Measurements from ENCODE around the gene IQCC. TPM values are rescaled to one million over a fixed set of nuclear protein-coding genes. Genes with fewer than 3 reads are reported as not detected.

IQCC gene
- polyA plus RNA-seq, 1 donor (not counting 4 experiments of a cell fraction or from before 2014, with no cell fraction given) = 1.5 TPM

DNA sequence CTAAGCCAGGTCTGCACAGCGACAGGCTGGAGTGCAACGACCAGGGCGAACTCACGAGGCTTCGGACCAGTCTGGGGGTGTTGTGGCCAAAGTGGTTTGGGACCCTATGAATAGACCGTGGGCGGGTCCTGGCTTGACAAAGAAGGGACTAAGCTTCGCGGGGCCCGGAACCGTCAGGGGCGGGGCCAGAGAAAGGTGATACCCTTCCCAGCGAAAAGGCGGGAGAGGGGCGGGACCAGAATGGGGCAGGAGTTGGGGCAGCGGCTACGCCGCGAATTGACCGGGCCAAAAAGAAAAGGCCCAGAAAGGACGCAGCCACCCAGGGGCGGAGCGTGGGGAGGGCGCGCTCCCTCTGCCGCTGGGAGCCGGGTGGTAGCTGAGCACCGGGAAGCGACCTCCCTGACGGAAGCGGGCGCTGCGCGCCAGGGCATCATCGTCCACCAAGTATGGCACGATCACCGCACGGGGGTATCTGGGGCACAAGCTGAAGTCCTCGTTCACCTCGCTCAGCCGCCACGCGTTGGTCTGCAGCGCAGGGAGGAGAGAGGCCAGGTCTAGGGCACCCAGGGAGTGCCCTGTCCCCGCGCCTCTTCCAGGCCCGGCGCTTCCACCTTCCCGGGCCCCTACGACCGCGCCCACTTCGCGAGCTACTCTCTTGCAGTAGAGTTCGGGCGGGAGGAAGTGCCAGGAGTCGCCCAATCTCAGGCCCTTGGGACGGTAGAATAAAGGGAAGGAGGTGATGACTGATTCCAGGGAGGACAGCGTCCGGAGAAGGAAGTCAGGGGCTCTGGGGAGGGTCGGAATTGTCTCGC lies 34.9 kb downstream of the IQCC start:
- DNase-seq (ENCODE audit: low read depth, low spot score) = no peak
- no peak for FAIRE-seq
- no peaks in the 10 kb centered on the region for H3K79me2 ChIP-seq (ENCODE audit: control insufficient read depth, insufficient read depth, low read length)
- H3K9ac ChIP-seq (ENCODE audit: control insufficient read depth, extremely low read depth, insufficient read depth, low read length) = peak overlapping the region; percentile 45
- peak overlapping the region; percentile 27 to 77 (median 56) for H3K4me3 ChIP-seq (ENCODE audit: control insufficient read depth in 2 of 3, extremely low read depth in 1 of 3, insufficient read depth in 2 of 3, low read depth in 1 of 3, low read length in 3 of 3)
- H3K9me3 ChIP-seq (ENCODE audit: control insufficient read depth, low read depth, low read length) = no peaks in the 10 kb centered on the region
- no peaks in the 10 kb centered on the region for H4K20me1 ChIP-seq (ENCODE audit: control insufficient read depth, extremely low read depth, insufficient read depth, low read length)
- H3K4me1 ChIP-seq (ENCODE audit: control insufficient read depth, extremely low read depth, insufficient read depth, low read length) = peaks cover 26% of the 10 kb centered on the region
- peak overlapping the region; percentile 85 for H2AFZ ChIP-seq (ENCODE audit: control insufficient read depth, low read length)
- no peaks in the 10 kb centered on the region for H3K36me3 ChIP-seq (ENCODE audit: control insufficient read depth in 2 of 2, extremely low read depth in 1 of 2, insufficient read depth in 2 of 2, low read length in 2 of 2)
- peaks cover 2% of the 10 kb centered on the region for H3K9me1 ChIP-seq (ENCODE audit: control insufficient read depth, extremely low read depth, insufficient read depth, low read length)
- dilution Hi-C loops (cut with MboI; ENCODE audit: extremely low pct_ligation_motif_present, low sequenced_read_pairs) = no loop called here
- no peaks in the 10 kb centered on the region for H3K27me3 ChIP-seq (ENCODE audit: control insufficient read depth, extremely low read depth, insufficient read depth, low read length)
- peak overlapping the region; percentile 92 for H3K4me2 ChIP-seq (ENCODE audit: control insufficient read depth, extremely low read depth, insufficient read depth, low read depth, low read length)
- TF ChIP-seq CTCF (optimal IDR thresholded peaks at IDR 0.05 in 1 of 3, IDR thresholded peaks at IDR 0.05 in 1 of 3, conservative IDR thresholded peaks at IDR 0.05 in 1 of 3; ENCODE audit: extremely low read depth in 1 of 3, insufficient read depth in 2 of 3, low read length in 3 of 3) = peak in 1 of 3 experiments; percentile 68
- TF ChIP-seq EZH2 (IDR thresholded peaks at IDR 0.05; ENCODE audit: low read length) = no peak
- H3K27ac ChIP-seq (ENCODE audit: control insufficient read depth, insufficient read depth, low read length) = peak overlapping the region; percentile 14

GRCh38 chr1:32241001-32241763 lies 35.7 kb downstream of the IQCC start:
- no peaks in the 10 kb centered on the region for H3K36me3 ChIP-seq (ENCODE audit: control insufficient read depth in 2 of 2, extremely low read depth in 1 of 2, insufficient read depth in 2 of 2, low read length in 2 of 2)
- peak overlapping the region; percentile 27 to 77 (median 56) for H3K4me3 ChIP-seq (ENCODE audit: control insufficient read depth in 2 of 3, extremely low read depth in 1 of 3, insufficient read depth in 2 of 3, low read depth in 1 of 3, low read length in 3 of 3)
- no peaks in the 10 kb centered on the region for H3K9me3 ChIP-seq (ENCODE audit: control insufficient read depth, low read depth, low read length)
- dilution Hi-C loops (cut with MboI; ENCODE audit: extremely low pct_ligation_motif_present, low sequenced_read_pairs) = no loop called here
- TF ChIP-seq EZH2 (IDR thresholded peaks at IDR 0.05; ENCODE audit: low read length) (no peak), CTCF (optimal IDR thresholded peaks at IDR 0.05 in 1 of 3, IDR thresholded peaks at IDR 0.05 in 1 of 3, conservative IDR thresholded peaks at IDR 0.05 in 1 of 3; ENCODE audit: extremely low read depth in 1 of 3, insufficient read depth in 2 of 3, low read length in 3 of 3) (peak in 1 of 3 experiments; percentile 12)
- DNase-seq (ENCODE audit: low read depth, low spot score) (no peak), FAIRE-seq (no peak)
- H3K4me1 ChIP-seq (ENCODE audit: control insufficient read depth, extremely low read depth, insufficient read depth, low read length) = peaks cover 19% of the 10 kb centered on the region
- H4K20me1 ChIP-seq (ENCODE audit: control insufficient read depth, extremely low read depth, insufficient read depth, low read length) = no peaks in the 10 kb centered on the region
- H2AFZ ChIP-seq (ENCODE audit: control insufficient read depth, low read length) = peak overlapping the region; percentile 85
- H3K27me3 ChIP-seq (ENCODE audit: control insufficient read depth, extremely low read depth, insufficient read depth, low read length) = no peaks in the 10 kb centered on the region
- H3K79me2 ChIP-seq (ENCODE audit: control insufficient read depth, insufficient read depth, low read length) = no peaks in the 10 kb centered on the region
- peak overlapping the region; percentile 14 for H3K27ac ChIP-seq (ENCODE audit: control insufficient read depth, insufficient read depth, low read length)
- peak overlapping the region; percentile 92 for H3K4me2 ChIP-seq (ENCODE audit: control insufficient read depth, extremely low read depth, insufficient read depth, low read depth, low read length)
- peaks cover 2% of the 10 kb centered on the region for H3K9me1 ChIP-seq (ENCODE audit: control insufficient read depth, extremely low read depth, insufficient read depth, low read length)
- peak overlapping the region; percentile 45 for H3K9ac ChIP-seq (ENCODE audit: control insufficient read depth, extremely low read depth, insufficient read depth, low read length)

Measured in keratinocyte (primary cell).